ENCODE results near the gene SMARCA2. TPM values are rescaled to one million over a fixed set of nuclear protein-coding genes. Genes with fewer than 3 reads are reported as not detected.

The SMARCA2 gene
- total and polyA plus RNA-seq, 10 of the 15 experiments (the other 5 are each of a cell fraction or from before 2014, with no cell fraction given): 100 to 392 (median 204) TPM

DNA sequence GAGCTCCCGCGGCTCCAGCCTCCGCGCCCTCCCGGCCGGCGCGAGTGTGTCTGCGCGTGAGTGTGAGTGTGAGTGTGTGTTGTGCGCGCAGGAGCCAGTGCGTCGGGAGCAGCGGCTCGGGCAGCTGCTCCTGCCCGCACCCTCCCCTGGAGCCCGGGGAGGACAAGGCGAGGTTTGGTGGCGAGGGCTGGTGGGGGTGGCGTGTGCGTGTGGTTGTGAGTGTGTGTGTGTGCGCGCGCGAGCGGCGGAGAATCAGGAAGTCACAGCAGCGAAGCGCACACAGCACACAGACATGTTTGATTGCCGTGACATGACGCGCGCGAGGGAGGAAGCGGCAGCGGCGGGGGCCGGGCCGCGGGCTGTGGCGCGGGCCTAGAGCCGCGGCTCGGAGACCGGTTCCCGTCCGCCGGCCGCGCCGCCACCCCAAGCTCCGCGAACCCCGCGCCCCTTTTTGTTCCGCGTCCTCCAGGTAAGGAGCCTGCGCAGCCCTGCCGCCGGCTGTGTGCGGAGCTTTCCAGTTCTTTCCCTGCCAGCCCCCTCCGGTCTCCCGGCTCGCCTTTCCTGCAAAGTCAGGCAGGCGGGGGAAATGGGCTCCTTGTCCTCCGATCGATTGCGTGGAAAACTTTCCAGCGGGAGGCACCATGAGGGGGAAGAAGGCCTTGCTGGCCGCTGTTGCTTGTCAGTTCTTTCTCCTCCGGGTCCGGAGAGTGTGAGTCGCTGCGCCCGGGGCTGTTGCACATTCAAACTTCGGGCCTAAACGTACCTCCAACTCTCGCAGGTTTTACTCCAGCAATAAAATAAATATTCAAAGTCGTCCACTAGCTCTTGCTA lies 2.4 kb downstream of the SMARCA2 start (continued):
- TF ChIP-seq, protein P1, sequence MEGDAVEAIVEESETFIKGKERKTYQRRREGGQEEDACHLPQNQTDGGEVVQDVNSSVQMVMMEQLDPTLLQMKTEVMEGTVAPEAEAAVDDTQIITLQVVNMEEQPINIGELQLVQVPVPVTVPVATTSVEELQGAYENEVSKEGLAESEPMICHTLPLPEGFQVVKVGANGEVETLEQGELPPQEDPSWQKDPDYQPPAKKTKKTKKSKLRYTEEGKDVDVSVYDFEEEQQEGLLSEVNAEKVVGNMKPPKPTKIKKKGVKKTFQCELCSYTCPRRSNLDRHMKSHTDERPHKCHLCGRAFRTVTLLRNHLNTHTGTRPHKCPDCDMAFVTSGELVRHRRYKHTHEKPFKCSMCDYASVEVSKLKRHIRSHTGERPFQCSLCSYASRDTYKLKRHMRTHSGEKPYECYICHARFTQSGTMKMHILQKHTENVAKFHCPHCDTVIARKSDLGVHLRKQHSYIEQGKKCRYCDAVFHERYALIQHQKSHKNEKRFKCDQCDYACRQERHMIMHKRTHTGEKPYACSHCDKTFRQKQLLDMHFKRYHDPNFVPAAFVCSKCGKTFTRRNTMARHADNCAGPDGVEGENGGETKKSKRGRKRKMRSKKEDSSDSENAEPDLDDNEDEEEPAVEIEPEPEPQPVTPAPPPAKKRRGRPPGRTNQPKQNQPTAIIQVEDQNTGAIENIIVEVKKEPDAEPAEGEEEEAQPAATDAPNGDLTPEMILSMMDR (IDR thresholded peaks at IDR 0.05 in 2 of 3, conservative IDR thresholded peaks at IDR 0.05 in 1 of 3; ENCODE audit: control insufficient read depth in 2 of 3, extremely low read depth in 1 of 3, insufficient read depth in 1 of 3, low read depth in 3 of 3, low read length in 3 of 3): no peak
- TF ChIP-seq, protein P2, sequence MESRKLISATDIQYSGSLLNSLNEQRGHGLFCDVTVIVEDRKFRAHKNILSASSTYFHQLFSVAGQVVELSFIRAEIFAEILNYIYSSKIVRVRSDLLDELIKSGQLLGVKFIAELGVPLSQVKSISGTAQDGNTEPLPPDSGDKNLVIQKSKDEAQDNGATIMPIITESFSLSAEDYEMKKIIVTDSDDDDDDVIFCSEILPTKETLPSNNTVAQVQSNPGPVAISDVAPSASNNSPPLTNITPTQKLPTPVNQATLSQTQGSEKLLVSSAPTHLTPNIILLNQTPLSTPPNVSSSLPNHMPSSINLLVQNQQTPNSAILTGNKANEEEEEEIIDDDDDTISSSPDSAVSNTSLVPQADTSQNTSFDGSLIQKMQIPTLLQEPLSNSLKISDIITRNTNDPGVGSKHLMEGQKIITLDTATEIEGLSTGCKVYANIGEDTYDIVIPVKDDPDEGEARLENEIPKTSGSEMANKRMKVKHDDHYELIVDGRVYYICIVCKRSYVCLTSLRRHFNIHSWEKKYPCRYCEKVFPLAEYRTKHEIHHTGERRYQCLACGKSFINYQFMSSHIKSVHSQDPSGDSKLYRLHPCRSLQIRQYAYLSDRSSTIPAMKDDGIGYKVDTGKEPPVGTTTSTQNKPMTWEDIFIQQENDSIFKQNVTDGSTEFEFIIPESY (IDR thresholded peaks at IDR 0.05): no peak
- TF ChIP-seq NR2C2 (IDR thresholded peaks at IDR 0.05; ENCODE audit: borderline replicate concordance, control insufficient read depth, insufficient read length, low read depth): no peak
- TF ChIP-seq, protein P3, sequence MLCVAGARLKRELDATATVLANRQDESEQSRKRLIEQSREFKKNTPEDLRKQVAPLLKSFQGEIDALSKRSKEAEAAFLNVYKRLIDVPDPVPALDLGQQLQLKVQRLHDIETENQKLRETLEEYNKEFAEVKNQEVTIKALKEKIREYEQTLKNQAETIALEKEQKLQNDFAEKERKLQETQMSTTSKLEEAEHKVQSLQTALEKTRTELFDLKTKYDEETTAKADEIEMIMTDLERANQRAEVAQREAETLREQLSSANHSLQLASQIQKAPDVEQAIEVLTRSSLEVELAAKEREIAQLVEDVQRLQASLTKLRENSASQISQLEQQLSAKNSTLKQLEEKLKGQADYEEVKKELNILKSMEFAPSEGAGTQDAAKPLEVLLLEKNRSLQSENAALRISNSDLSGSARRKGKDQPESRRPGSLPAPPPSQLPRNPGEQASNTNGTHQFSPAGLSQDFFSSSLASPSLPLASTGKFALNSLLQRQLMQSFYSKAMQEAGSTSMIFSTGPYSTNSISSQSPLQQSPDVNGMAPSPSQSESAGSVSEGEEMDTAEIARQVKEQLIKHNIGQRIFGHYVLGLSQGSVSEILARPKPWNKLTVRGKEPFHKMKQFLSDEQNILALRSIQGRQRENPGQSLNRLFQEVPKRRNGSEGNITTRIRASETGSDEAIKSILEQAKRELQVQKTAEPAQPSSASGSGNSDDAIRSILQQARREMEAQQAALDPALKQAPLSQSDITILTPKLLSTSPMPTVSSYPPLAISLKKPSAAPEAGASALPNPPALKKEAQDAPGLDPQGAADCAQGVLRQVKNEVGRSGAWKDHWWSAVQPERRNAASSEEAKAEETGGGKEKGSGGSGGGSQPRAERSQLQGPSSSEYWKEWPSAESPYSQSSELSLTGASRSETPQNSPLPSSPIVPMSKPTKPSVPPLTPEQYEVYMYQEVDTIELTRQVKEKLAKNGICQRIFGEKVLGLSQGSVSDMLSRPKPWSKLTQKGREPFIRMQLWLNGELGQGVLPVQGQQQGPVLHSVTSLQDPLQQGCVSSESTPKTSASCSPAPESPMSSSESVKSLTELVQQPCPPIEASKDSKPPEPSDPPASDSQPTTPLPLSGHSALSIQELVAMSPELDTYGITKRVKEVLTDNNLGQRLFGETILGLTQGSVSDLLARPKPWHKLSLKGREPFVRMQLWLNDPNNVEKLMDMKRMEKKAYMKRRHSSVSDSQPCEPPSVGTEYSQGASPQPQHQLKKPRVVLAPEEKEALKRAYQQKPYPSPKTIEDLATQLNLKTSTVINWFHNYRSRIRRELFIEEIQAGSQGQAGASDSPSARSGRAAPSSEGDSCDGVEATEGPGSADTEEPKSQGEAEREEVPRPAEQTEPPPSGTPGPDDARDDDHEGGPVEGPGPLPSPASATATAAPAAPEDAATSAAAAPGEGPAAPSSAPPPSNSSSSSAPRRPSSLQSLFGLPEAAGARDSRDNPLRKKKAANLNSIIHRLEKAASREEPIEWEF (IDR thresholded peaks at IDR 0.05; ENCODE audit: insufficient replicate concordance, low read depth, low read length): no peak
- TF ChIP-seq WRNIP1 (IDR thresholded peaks at IDR 0.05; ENCODE audit: borderline replicate concordance, low read depth, low read length): no peak
- TF ChIP-seq, protein P4, sequence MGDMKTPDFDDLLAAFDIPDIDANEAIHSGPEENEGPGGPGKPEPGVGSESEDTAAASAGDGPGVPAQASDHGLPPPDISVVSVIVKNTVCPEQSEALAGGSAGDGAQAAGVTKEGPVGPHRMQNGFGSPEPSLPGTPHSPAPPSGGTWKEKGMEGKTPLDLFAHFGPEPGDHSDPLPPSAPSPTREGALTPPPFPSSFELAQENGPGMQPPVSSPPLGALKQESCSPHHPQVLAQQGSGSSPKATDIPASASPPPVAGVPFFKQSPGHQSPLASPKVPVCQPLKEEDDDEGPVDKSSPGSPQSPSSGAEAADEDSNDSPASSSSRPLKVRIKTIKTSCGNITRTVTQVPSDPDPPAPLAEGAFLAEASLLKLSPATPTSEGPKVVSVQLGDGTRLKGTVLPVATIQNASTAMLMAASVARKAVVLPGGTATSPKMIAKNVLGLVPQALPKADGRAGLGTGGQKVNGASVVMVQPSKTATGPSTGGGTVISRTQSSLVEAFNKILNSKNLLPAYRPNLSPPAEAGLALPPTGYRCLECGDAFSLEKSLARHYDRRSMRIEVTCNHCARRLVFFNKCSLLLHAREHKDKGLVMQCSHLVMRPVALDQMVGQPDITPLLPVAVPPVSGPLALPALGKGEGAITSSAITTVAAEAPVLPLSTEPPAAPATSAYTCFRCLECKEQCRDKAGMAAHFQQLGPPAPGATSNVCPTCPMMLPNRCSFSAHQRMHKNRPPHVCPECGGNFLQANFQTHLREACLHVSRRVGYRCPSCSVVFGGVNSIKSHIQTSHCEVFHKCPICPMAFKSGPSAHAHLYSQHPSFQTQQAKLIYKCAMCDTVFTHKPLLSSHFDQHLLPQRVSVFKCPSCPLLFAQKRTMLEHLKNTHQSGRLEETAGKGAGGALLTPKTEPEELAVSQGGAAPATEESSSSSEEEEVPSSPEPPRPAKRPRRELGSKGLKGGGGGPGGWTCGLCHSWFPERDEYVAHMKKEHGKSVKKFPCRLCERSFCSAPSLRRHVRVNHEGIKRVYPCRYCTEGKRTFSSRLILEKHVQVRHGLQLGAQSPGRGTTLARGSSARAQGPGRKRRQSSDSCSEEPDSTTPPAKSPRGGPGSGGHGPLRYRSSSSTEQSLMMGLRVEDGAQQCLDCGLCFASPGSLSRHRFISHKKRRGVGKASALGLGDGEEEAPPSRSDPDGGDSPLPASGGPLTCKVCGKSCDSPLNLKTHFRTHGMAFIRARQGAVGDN (IDR thresholded peaks at IDR 0.05): peak; percentile 61; the same call in 1 of the 2 replicates
- TF ChIP-seq DPF2 (IDR thresholded peaks at IDR 0.05): peak; percentile 71; the same call in 1 of the 2 replicates
- TF ChIP-seq MTA3 (IDR thresholded peaks at IDR 0.05; ENCODE audit: borderline replicate concordance, low read length): 0 out of 2 replicates have a peak, but pooled peaks have one; percentile 21
- TF ChIP-seq, protein P5, sequence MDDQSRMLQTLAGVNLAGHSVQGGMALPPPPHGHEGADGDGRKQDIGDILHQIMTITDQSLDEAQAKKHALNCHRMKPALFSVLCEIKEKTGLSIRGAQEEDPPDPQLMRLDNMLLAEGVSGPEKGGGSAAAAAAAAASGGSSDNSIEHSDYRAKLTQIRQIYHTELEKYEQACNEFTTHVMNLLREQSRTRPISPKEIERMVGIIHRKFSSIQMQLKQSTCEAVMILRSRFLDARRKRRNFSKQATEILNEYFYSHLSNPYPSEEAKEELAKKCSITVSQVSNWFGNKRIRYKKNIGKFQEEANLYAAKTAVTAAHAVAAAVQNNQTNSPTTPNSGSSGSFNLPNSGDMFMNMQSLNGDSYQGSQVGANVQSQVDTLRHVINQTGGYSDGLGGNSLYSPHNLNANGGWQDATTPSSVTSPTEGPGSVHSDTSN (IDR thresholded peaks at IDR 0.05; ENCODE audit: insufficient replicate concordance, low read depth, low read length): peak; percentile 24
- no peak for TF ChIP-seq NFIC (IDR thresholded peaks at IDR 0.05; ENCODE audit: low read depth, low read length)
- no peak for TF ChIP-seq MTA2 (IDR thresholded peaks at IDR 0.05; ENCODE audit: low read depth)
- peak; percentile 81; the same call in 1 of the 2 replicates for TF ChIP-seq PAX5 (IDR thresholded peaks at IDR 0.05; ENCODE audit: borderline replicate concordance, low read depth, low read length)
- TF ChIP-seq YBX1 (IDR thresholded peaks at IDR 0.05): no peak

Data from GM12878 (cell line).